ENCODE data around the gene ADD1. TPM values are rescaled to one million over a fixed set of nuclear protein-coding genes. Genes with fewer than 3 reads are reported as not detected.
"Not testable (repeated sequence)": the region's sequence is repeated elsewhere in the genome, so short reads cannot be mapped to it uniquely, and the experiment has no call there.

The ADD1 gene
- total RNA-seq, 1 donor from 2014 or later, result 161 TPM

DNA sequence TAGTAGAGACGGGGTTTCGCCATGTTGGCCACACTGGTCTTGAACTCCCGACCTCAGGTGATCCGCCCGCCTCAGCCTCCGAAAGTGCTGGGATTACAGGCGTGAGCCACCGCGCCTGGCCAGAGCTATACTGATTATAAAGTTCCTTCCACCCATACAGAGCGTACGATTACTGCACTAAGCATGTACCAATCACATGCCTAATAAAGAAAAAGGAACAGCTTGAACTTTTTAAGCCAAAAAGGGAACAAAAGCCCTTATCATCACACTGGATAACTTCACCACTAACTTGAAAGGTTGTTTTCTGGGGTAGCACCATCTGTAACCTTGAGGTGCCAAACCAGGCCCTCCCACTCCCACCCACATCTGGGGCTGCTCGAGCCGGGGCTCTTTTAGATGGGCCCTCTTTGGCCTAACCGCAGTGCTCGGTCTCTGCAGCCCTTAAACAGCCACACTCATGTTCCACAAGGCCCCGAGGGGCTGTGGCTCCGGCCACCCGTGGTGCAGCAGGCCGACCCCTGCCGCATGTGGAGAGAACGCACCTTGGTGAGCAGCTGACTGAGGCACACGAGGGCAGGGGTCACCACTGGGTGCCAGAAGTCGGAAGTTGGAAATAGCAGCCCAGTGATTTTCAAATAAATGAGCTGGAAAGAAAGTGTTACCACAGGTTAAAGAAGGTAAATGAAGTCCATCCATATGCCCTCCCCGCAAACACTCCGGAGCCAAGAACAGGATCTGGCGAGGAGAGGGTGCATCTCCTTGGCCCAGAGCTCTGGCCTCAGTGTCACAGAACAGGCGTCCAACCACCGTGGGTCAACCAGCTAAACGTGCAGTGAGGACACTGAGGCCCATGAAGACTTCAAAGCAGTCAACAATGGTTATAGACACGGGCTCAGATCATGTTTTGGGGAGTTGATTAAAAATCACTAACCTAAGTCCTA, 101.2 kb downstream of the ADD1 start:
- DNase-seq (ENCODE audit: low read depth, low spot score), result no peak

DNA sequence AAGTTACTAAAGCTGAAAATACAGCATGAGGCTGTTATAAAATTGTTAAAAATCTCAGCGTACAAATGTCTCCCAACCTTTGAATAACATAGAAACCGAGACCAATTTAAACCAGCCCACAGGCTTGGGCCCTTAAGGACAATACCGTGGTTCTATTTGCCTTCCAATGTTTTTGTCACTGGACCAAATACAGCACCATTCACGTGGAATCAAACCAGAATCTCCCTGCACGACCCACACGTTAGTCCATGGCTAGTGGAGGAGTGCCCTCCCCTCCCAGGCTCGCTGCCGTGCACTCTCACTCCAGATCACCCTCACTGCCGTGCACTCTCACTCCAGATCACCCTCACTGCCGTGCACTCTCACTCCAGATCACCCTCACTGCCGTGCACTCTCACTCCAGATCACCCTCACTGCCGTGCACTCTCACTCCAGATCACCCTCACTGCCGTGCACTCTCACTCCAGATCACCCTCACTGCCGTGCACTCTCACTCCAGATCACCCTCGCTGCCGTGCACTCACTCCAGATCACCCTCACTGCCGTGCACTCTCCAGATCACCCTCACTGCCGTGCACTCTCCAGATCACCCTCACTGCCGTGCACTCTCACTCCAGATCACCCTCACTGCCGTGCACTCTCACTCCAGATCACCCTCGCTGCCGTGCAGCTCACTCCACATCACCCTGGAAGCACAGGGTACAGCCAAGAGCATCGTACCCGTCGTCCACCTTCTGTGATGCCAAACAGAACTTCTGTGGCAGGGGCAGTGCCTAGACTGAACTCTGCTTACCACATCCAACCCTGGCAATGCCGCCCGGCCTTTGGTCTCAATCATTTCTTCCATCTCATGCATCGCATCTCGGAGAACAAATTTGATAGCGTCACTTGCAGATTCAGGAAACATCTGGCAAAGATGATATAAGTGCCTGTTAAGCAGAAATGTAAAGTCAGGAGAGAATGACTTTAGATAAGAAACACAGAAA, 102.3 kb downstream of the ADD1 start:
- not testable (repeated sequence) for DNase-seq (ENCODE audit: low read depth, low spot score)

DNA sequence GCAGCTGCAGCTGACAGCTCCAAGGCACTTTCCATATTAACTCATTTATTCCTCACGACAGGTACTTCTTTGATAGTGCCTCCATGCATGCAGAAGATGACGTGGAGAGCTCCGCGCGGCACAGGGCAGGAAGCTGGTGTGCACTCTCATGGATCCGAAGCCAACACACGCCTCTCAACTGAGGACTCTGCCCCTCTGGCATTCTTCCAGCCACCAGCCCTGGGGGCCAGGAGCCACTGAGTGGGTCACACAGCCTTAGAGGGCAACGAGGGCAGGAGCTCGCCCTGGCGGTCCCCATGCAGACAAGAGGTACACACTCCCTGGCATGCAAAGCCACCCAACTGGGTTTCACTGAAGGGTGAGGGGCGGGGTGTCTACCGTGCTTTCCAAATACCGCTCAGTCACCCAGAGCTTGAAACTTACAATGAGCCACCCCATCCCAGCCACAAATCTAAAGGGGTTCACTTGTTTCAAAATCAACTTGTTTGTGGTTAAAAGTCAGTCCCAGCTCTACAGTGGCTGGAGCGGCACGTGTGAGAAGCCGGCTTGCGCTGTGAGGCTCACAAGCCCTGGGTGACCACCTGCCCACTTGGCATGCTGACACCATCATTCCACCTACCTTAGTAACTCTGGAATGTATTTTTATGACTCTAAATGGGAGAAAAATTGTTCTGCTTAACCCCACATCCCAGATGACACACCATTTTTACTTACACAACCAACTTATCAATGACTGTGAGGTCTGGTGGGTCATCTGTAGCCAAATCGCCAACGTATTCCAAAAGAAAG, 103.4 kb downstream of the ADD1 start:
- no peak for DNase-seq (ENCODE audit: low read depth, low spot score)

DNA sequence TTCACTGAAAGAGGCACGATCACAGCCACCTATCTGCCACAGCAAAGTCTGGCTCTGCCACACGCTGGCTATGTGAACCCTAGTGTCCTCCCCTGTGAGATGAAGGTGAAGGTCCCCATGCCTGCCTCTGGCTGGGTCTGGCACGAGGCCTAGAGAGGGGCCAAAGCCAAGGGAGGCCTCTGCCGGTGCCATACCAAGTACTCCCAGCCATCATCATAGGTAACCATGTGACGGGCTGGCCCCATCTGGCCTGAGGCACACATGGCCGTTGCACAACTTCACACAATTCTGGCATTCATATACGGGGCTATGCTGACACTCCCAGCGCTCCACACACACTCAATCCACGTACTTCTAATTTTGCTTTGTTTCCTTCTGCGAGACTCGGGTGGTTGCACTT, 104.3 kb downstream of the ADD1 start:
- no peak for DNase-seq (ENCODE audit: low read depth, low spot score)

DNA sequence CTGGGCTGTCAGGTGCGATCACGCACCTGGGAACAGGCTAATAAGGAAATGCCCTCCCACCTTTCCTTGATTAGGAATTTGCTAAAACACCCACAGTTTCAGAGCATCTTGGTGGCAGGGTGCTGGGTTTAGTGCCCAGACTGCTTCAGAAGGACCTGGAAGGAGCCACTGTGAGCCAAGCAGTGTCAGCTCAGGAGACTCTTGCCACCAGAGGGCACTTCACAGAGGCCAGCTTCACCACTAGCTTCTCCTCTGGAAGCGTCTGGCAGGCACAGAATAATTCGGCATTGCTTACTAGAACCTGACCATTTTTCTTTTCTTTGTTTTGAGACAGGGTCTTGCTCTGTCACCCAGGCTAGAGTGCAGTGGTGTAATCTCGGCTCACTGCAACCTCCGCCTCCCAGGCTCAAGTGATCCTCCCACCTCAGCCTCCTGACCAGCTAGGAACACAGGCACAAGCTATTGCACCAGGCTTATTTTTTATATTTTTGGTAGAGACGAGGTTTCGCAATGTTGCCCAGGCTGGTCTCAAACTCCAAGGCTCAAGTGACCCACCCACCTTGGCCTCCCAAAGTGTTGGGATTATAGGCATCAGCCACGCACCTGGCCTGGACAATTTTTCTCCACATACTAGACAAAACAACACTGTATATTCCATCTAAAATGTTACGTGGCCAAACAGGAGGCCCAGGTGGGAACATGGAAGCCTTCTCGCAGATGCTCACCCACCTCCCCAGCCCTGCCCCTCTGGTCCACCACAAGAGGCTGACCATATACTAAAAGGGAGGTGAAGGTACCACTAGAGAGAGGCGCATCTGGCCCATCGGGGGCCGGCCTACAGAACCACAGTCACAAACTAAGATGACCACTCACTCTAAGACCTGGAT, 105.5 kb downstream of the ADD1 start:
- DNase-seq (ENCODE audit: low read depth, low spot score), result no peak

DNA sequence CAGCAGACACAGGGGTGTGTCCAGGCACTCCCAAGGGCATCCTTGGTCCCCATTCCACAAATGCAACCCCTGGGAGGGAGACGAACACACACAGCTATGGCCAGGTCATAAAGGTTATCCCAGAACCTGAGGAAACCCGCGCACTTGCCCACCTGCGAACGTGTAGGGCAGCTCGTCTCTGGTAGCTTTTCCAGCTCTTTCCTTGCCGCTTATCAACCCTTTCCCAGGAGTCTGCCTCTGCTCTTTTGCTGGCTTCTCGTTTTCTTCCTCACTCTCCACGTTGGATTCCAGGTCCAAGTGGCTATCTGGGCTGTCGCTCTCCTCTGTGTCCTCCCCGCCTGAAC, 106.1 kb downstream of the ADD1 start:
- no peak for DNase-seq (ENCODE audit: low read depth, low spot score)

DNA sequence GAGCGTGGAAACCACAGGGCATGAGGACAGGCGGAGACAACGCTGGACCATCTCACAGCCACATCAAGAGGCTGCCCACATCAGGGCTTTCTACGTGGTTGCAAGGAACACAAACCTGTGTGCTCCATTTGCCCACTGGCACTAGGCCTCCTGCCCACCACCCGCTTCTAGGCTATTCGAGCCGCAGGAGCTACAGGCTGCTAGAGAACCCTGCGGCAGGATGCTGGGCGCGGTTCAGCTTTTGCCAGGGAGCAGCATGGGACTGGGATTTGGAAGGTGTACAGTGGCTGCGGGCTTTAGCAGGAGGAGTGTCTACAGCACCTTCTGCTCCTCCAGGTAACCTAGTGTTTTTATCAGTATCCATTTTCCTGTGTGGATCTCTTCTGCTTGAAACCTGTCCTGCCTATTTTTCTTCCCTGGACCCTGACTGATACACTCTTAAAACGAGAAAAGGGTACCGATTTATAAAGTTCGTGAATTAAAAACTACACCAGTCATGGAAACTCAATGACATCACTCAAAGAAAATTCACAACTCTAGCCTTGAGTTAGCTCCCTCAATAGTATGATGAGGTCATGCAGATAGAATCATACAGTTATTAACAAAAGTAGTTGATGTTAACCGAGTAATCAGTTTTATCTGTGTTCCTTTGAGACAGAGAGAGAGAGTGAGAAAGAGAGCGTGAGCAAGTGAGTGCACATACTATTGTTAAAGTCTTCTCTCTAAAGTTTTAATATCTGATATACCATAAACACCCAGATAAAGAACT, 106.8 kb downstream of the ADD1 start:
- DNase-seq (ENCODE audit: low read depth, low spot score), result no peak

DNA sequence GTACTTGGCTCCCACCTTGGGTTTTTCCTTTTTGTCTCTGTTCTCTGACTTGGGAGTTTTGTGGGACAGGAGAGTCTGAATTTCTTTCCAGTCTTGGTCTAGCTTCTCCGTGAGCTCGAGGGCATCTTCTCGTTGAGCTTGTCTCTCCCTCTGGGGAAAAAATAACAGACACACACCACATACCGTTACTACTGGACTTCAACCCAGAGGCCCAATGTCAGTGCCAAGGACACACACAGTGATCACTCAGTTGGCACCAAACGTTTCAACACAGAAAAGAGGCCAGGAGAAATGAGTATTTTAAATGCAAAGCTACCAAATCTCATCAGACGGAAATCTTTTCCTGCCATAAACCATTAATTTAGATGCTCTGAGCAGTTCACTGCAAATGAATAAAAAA, 109.9 kb downstream of the ADD1 start:
- no peak for DNase-seq (ENCODE audit: low read depth, low spot score)

DNA sequence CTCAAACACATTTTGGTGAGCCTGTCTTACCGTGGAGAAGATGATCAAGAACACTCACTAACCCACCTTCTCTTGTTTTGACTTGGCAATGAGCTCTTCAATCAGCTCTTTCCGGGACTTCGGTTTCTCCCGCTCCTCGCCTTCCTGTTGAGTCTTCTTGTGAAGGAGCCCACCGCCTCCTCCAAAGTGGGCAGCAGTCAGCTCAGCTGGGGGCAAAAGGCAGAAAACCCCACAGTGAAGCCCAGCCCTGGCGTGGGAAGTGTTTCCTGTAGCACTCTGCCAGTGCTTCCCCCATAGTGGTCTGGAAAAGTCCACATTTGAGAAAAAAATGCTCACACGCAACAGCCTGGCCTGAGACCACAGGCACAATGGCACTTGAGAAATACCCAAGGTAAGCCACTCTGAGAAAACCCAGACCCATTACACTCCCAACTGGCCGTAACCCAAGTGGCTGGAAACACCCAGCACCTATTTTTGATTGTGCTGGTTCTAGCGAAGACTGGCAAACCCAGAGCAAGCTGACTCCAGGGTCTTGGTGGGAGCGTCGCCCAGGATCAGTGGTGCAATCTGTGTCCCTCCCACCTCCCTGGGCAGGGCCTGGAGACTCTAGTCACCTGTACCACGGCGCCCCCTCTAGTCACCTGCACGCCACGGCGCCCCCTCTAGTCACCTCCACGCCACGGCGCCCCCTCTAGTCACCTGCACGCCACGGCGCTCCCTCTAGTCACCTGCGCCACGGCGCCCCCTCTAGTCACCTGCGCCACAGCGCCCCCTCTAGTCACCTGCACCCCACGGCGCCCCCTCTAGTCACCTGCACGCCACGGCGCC, 110.9 kb downstream of the ADD1 start:
- no peak for DNase-seq (ENCODE audit: low read depth, low spot score)

DNA sequence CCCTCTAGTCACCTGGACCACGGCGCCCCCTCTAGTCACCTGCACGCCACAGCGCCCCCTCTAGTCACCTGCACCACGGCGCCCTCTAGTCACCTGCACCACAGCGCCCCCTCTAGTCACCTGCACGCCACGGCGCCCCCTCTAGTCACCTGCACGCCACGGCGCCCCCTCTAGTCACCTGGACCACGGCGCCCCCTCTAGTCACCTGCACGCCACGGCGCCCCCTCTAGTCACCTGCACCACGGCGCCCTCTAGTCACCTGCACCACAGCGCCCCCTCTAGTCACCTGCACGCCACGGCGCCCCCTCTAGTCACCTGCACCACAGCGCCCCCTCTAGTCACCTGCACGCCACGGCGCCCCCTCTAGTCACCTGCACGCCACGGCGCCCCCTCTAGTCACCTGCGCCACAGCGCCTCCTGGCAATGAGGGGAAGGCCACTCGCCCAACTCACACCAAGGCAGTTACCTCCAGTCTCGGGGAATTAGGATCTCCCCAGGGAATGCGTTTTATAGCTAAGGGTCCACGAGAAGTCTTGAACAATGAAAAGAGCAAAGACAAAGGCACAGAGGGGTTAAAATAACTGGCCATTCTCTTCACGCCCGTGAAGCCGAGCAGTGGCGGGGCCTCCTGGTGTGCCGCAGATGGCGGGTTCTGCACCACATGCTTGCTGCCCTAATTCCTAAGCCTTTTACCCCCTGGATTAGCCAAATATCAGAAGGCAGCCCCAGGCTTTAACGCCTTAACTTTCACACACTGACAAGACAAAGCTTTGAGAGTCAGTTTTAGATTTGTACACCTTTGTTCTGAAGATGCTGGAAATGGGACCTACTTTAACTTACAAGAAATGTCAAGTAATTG, 111.8 kb downstream of the ADD1 start:
- DNase-seq (ENCODE audit: low read depth, low spot score), result not testable (repeated sequence)

DNA sequence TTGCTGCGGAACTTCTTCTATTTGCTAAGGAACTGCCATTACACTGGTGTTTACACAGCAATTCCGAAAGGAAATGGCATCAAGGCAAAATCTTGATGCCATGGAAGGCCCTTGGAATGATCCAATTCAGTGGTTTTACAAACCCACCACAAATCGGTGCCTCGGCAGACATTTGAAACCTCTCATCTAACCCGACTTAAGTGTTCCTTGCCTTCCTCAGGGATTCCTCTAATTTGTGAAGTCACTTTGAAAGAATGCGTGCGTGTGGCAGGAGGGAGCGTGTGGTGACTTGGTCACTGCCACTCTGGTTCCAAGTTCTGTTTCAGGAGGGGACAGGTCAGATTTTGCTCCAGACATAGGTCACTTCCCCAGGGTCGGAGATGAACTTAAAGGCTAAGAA, 114.8 kb downstream of the ADD1 start:
- DNase-seq (ENCODE audit: low read depth, low spot score), result no peak

DNA sequence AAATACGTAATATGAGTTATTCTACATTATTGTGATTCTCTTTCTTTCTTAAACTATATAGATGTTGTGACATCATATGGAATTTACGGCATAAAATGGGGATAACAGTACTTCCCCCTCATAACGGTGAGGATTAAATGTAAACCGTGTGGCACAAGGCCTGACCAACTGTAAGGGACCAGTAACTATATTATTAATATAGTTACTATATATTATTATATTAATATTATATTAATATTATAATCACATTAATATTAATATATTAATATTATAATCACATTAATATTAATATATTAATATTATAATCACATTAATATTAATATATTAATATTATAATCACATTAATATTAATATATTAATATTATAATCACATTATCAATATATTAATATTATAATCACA, 116.8 kb downstream of the ADD1 start:
- DNase-seq (ENCODE audit: low read depth, low spot score), result not testable (repeated sequence)

DNA sequence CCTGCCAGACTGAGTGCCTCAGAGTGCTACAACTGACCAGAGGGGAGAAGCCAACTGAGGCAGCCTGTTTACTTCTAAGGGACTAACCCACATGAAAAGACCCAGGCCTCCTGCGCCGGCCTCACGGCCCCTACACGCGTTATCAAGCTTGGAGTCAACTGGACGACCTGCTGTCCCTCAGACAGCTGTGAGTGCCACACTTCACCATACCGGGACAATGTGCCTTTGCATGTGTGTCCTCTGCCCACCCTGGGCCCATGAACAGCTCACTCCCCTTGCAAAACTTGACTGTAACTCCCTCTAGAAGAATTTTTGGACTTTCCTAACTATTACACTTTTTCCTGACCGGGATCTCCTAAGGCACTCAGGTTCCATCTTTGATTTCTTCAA, 117.8 kb downstream of the ADD1 start:
- no peak for DNase-seq (ENCODE audit: low read depth, low spot score)

DNA sequence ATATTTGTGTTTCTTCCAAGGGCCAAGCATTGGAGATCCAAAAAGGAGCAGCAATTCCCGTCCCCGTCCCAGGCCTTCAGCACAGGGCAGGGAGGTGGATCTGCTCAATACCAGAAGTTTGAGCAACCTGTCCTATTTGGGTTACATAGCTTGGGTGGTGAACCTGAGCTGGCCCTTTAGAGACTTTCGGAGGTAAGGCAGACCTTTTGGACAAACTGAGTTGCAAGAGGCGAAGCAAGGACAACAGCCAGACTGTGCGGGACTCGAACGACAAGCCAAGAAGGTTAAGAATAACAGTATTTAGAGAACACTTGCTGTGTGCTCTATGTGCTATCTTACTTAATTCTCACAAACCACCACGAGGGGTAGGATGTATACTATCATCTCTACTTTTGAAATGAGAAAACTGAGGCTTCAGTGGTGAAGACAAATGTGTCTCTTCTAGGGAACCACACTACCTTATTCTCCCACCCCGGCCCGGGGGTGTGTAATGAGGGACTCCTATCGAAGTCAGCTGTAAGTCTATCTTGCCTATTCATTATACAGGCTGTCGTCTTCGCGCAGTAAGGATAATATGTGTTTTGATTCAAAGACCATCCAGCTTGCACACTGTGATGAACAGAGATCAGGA, 118.3 kb downstream of the ADD1 start:
- DNase-seq (ENCODE audit: low read depth, low spot score), result no peak

DNA sequence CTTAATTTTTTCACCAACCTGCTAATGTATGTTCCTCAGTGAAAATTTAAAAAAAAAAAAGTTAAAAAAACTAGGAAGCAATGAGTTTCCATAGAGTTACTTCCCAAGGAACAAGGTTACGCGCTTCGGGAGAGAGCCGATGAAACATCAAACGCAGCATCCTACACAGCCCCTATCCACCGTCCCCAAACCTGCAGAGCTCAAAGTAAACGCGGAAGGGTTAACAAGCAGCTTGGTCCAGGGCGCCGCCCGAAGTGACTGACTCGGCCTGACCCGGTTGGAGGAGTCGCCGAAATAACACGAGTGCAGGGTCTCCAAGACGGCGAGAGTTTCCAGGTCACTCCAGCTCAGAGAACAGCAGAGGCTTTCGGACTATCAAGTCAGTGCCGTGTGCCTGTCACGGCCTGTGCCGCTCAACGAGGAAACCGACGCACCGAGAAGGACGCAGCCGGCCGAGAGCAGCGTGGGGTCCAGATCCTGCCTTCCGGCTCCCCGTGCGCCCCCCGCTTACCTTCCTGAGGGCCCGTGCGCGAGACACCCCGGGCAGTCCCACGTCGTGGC, 119.0 kb downstream of the ADD1 start:
- no peak for DNase-seq (ENCODE audit: low read depth, low spot score)

DNA sequence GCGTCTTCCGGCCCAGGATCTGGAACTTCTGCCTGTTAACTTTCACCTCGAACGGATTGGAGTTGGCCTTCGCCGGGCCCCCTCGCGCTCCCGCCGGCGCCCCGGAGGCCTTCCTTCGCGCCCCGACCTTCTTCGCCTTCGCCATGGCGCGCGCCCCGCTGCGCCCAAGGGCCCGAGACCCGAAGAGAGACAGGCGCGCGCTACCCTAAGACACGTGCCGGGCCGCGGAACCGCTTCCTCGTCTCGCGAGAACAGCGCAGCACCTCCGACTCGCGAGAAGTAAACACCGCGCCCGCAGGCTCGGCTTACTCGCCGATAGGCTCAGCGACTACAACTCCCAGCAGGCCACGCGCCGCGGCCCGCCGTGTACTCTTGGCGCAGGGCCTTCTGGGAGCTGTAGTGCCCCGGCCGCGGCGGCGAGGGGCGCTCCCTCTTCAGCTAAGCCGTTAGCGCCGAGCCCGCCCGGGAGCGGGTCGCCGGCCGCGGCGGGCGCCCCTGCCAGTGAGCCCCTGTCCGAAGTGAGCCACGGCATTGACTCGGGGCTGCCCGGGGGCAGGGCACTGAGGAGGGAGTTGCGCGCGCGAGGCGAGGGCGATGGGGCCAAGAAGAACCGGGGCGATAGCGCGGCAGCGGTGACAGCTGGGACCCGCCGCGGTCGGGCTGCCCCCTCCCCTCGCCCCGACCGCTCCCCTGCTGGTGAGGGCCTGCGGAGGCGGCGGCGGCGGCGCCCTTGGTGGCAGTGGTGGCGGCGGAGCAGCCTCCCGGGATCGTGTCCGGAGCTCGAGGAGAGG, 119.7 kb downstream of the ADD1 start, which contains the start of the genes GRK4 and NOP14:
Gene GRK4, plus strand, starts transcription at position 397 of the 791 bp plus-strand sequence. CDS start 500 bp downstream, outside the sequence.
Gene NOP14, minus strand, starts transcription at position 232 of the 791 bp plus-strand sequence. Its CDS starts 87 bp downstream, at position 145.
- DNase-seq (ENCODE audit: low read depth, low spot score), result peak; percentile 95
